Heart left ventricle (tissue), 13 donors: Measurements from ENCODE around the gene JMJD7.

ENCODE experiments used
- CTCF ChIP-seq, 12 donors: fragments of 200-600 bp; sonication (generic) in 4 of 12; IDR thresholded peaks; one replicate each; pipeline versions ENCODE4 v1.5.0 to v1.8.0; 2018 to 2022; ENCODE audit warnings: antibody characterized with exemption in 12 of 12, mild to moderate bottlenecking in 5 of 12
- POLR2A ChIP-seq, 2 donors: fragments of 450-650 bp; IDR thresholded peaks; one replicate each; pipeline ENCODE4 v1.6.1; 2017; ENCODE audit warnings: antibody characterized with exemption in 2 of 2, mild to moderate bottlenecking in 2 of 2, moderate library complexity in 2 of 2
- donor health status: ischemic (EF 13 %, LVEDD 7.1; RV severe dilation, severe dysfunction).
- donor health status: DM: no; HTN: yes; CAD: no.
- donor health status: DM: no; HTN: no; CAD: no.
- donor health status: ischemic (EF 25% LVEDD 6.9; RV normal size, moderate dysfunction).
- donor health status: ischemic (EF 25% LVEDD 5.7; RV mildly dilated, moderate dysfunction).
- donor health status: ischemic (EF 35%, LVEDD 5.7; RV mildly dilated, moderate dysfunction).
- donor health status: nonischemic (EF 11% LVEDD 7.7; RV severe dilation, severe dysfunction).
- donor health status: DM: yes; HTN: yes; CAD: no.
- donor health status: PGD.
- donor health status: ischemic (EF 29% LVEDD 5.4; RV normal size, mild dysfunction).
- donor health status: nonischemic (EF 23%, LVEDD 6.1; RV moderate dilation, normal function).

GRCh38 chr15:41801850-41802455 lies 25.9 kb upstream of the JMJD7 start:
- TF ChIP-seq CTCF (IDR thresholded peaks at IDR 0.05) (no peak), POLR2A (IDR thresholded peaks at IDR 0.05) (no peak)
